Astrocyte (in vitro differentiated cells and primary cell): ENCODE results near the gene RASL10A.

Experiments
- CTCF ChIP-seq: IDR thresholded peaks from 2 replicates; pipeline ENCODE4 v1.5.1; 2011; ENCODE audit warnings: low read depth, mild to moderate bottlenecking, inconsistent platforms, low read length, moderate library complexity; ENCODE audit not compliant: insufficient read depth
- EZH2 ChIP-seq: IDR thresholded peaks from 2 replicates; pipeline ENCODE4 v1.6.1; 2012; ENCODE audit warnings: mild to moderate bottlenecking, low read length, inconsistent platforms; ENCODE audit not compliant: insufficient read depth

- no peak for TF ChIP-seq CTCF
- no peak for TF ChIP-seq EZH2
Observed at GRCh38 chr22:29275167-29275566, 40.3 kb downstream of the RASL10A start.
